Mesenchymal stem cell (in vitro differentiated cells and primary cell): ENCODE data around the gene UBR1.

Experiments
- DNase-seq: peaks from one replicate; pipeline ENCODE4 v3.0.0-alpha.2; 2013
- H2AFZ ChIP-seq: one replicate; pipeline ENCODE4 v1.6.1; 2013; ENCODE audit warnings: low read depth, mild to moderate bottlenecking, control low read depth, inconsistent platforms, low read length, moderate library complexity
- H2AK5ac ChIP-seq: 2 replicates; pipeline ENCODE4 v1.6.1; 2013; ENCODE audit warnings: low read length, moderate library complexity, mild to moderate bottlenecking, inconsistent platforms; ENCODE audit not compliant: severe bottlenecking
- H2BK120ac ChIP-seq: one replicate; pipeline ENCODE4 v1.6.1; 2013; ENCODE audit warnings: low read depth, mild to moderate bottlenecking, inconsistent platforms, low read length, moderate library complexity
- H2BK12ac ChIP-seq, 2 experiments: one replicate each; pipeline ENCODE4 v1.6.1; 2013; ENCODE audit warnings: inconsistent platforms in 2 of 2, low read length in 2 of 2, mild to moderate bottlenecking in 2 of 2, moderate library complexity in 2 of 2, control low read depth in 1 of 2
- H2BK15ac ChIP-seq: one replicate; pipeline ENCODE4 v1.6.1; 2013; ENCODE audit warnings: mild to moderate bottlenecking, low read depth, inconsistent platforms; ENCODE audit not compliant: poor library complexity, severe bottlenecking
- H2BK5ac ChIP-seq: 2 replicates; pipeline ENCODE4 v1.6.1; 2013; ENCODE audit warnings: low read depth, mild to moderate bottlenecking, low read length, control low read depth, inconsistent platforms; ENCODE audit not compliant: poor library complexity, severe bottlenecking
- H3K14ac ChIP-seq, 2 experiments: one replicate each; pipeline ENCODE4 v1.6.1; 2013; ENCODE audit warnings: inconsistent platforms in 2 of 2, low read length in 2 of 2, control low read depth in 1 of 2, mild to moderate bottlenecking in 1 of 2, moderate library complexity in 1 of 2
- H3K18ac ChIP-seq, 2 experiments: one replicate each; pipeline ENCODE4 v1.6.1; 2013; ENCODE audit warnings: inconsistent platforms in 2 of 2, low read length in 2 of 2, control low read depth in 1 of 2, low read depth in 1 of 2, mild to moderate bottlenecking in 1 of 2
- H3K23ac ChIP-seq, 2 experiments: one replicate each; pipeline ENCODE4 v1.6.1; 2013; ENCODE audit warnings: inconsistent platforms in 2 of 2, low read length in 2 of 2, mild to moderate bottlenecking in 2 of 2, moderate library complexity in 2 of 2, control low read depth in 1 of 2
- H3K27ac ChIP-seq: 2 replicates; pipeline ENCODE4 v1.5.1; 2013; ENCODE audit warnings: mild to moderate bottlenecking, moderate library complexity, low read length, control low read depth, inconsistent platforms; ENCODE audit not compliant: poor library complexity, severe bottlenecking
- H3K27me3 ChIP-seq, 2 experiments: 2 replicates each; pipeline versions ENCODE4 v1.6.1 to v1.7.0; 2013; ENCODE audit warnings: low read length in 2 of 2, mild to moderate bottlenecking in 2 of 2, moderate library complexity in 2 of 2, control low read depth in 1 of 2, inconsistent platforms in 1 of 2; ENCODE audit not compliant: control insufficient read depth in 1 of 2, insufficient read depth in 1 of 2
- H3K36me3 ChIP-seq, 2 experiments: 2 replicates each; pipeline versions ENCODE4 v1.6.1 to v1.7.0; 2013; ENCODE audit warnings: low read length in 2 of 2, control low read depth in 1 of 2, inconsistent platforms in 1 of 2, low read depth in 1 of 2, mild to moderate bottlenecking in 1 of 2; ENCODE audit not compliant: insufficient read depth in 2 of 2, control insufficient read depth in 1 of 2
- H3K4ac ChIP-seq, 2 experiments: one replicate each; pipeline ENCODE4 v1.6.1; 2013; ENCODE audit warnings: inconsistent platforms in 2 of 2, low read length in 2 of 2, mild to moderate bottlenecking in 2 of 2, moderate library complexity in 2 of 2, control low read depth in 1 of 2, low read depth in 1 of 2
- H3K4me1 ChIP-seq: 2 replicates; pipeline ENCODE4 v1.6.1; 2013; ENCODE audit warnings: low read depth, low read length, control low read depth; ENCODE audit not compliant: control insufficient read depth, insufficient read depth
- H3K4me2 ChIP-seq: 2 replicates; pipeline ENCODE4 v1.6.1; 2013; ENCODE audit warnings: low read length, mild to moderate bottlenecking, inconsistent platforms; ENCODE audit not compliant: poor library complexity, severe bottlenecking
- H3K4me3 ChIP-seq, 2 experiments: 2 replicates each; pipeline versions ENCODE4 v1.5.1 to v1.7.0; 2013; ENCODE audit warnings: low read length in 2 of 2, mild to moderate bottlenecking in 2 of 2, control low read depth in 1 of 2, low read depth in 1 of 2; ENCODE audit not compliant: insufficient read depth in 1 of 2
- H3K79me1 ChIP-seq: replicated peaks from 2 replicates; pipeline ENCODE4 v1.6.1; 2013; ENCODE audit warnings: mild to moderate bottlenecking, control low read depth, low read length, inconsistent platforms; ENCODE audit not compliant: poor library complexity, severe bottlenecking
- H3K9ac ChIP-seq: 2 replicates; pipeline ENCODE4 v1.7.0; 2013; ENCODE audit warnings: mild to moderate bottlenecking, low read length, moderate library complexity
- H3K9me3 ChIP-seq: 2 replicates; pipeline ENCODE4 v1.7.0; 2013; ENCODE audit warnings: mild to moderate bottlenecking, low read length; ENCODE audit not compliant: control insufficient read depth
- H4K8ac ChIP-seq: one replicate; pipeline ENCODE4 v1.6.1; 2013; ENCODE audit warnings: inconsistent platforms, mild to moderate bottlenecking, low read length, moderate library complexity
- H4K91ac ChIP-seq: one replicate; pipeline ENCODE4 v1.6.1; 2013; ENCODE audit warnings: mild to moderate bottlenecking, low read length, inconsistent platforms
- WGBS: methylation state at CpG from one replicate; pipeline ENCODE4 v1.1.7; 2013; ENCODE audit warnings: mixed read lengths; 5-methylcytosine and 5-hydroxymethylcytosine counted together

UBR1 gene

DNA sequence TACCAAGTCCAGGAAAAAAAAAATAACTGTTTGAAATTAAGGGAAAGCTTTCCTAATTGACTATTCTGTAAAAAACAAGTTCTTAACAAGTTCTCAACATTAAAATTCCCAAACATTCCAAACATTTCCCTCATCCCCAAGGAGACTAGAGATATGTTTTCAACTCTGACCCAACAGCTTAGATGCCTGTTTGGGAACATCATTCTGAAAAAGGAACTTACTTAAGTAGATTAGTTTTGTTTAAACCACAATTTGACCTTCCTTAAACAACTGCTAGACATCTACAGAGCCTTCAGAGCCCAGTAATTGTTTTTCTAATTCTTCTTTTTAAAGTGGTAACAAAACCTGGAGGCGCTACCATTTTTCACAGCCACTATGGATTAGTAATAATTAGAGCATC is 12.8 kb downstream of the UBR1 start:
- Histone ChIP-seq H3K27ac (no peak overlapping the region), H3K23ac (no peak overlapping the region), H2BK15ac (no peak overlapping the region), H3K9ac (peak overlapping the region; percentile 59), H3K4me1 (peaks cover 7% of the 10 kb centered on the region), H2BK5ac (no peak overlapping the region), H3K79me1 (peaks cover 5% of the 10 kb centered on the region), H3K4ac (no peak overlapping the region), H2BK120ac (no peak overlapping the region), H3K14ac (no peak overlapping the region), H3K27me3 (no peaks in the 10 kb centered on the region), H2AK5ac (no peak overlapping the region), H4K91ac (no peak overlapping the region), H4K8ac (no peak overlapping the region), H3K4me2 (no peak overlapping the region), H2BK12ac (no peak overlapping the region), H3K4me3 (no peak overlapping the region), H3K36me3 (peaks cover 0 to 19% of the 10 kb centered on the region in 2 experiments), H2AFZ (no peak overlapping the region), H3K18ac (no peak overlapping the region), H3K9me3 (no peaks in the 10 kb centered on the region)
- DNase-seq = peak; percentile 90
- no CpG with 5 or more reads among the region's 1 CpG for WGBS

- 100% methylated on average over 2 of the region's 4 CpGs for WGBS
- no peak overlapping the region for H3K27ac ChIP-seq
- no peak overlapping the region for H2BK120ac ChIP-seq
- H3K14ac ChIP-seq = no peak overlapping the region
- no peak overlapping the region for H3K4me2 ChIP-seq
- H2AK5ac ChIP-seq = no peak overlapping the region
- H3K9ac ChIP-seq = no peak overlapping the region
- no peak overlapping the region for H2BK12ac ChIP-seq
- no peak overlapping the region for H2AFZ ChIP-seq
- peaks cover 7% of the 10 kb centered on the region for H3K4me1 ChIP-seq
- peak; percentile 11 for DNase-seq
- H3K23ac ChIP-seq = no peak overlapping the region
- no peak overlapping the region for H3K4me3 ChIP-seq
- H3K79me1 ChIP-seq = peaks cover 2% of the 10 kb centered on the region
- H3K9me3 ChIP-seq = no peaks in the 10 kb centered on the region
- no peak overlapping the region for H4K91ac ChIP-seq
- no peak overlapping the region for H3K4ac ChIP-seq
- peaks cover 0 to 11% of the 10 kb centered on the region in 2 experiments for H3K36me3 ChIP-seq
- no peak overlapping the region for H4K8ac ChIP-seq
- no peaks in the 10 kb centered on the region for H3K27me3 ChIP-seq
- no peak overlapping the region for H2BK5ac ChIP-seq
- no peak overlapping the region for H3K18ac ChIP-seq
- peak overlapping the region; percentile 67 for H2BK15ac ChIP-seq
These were observed 14.0 kb downstream of the UBR1 start for GRCh38 chr15:43091859-43092258.

DNA sequence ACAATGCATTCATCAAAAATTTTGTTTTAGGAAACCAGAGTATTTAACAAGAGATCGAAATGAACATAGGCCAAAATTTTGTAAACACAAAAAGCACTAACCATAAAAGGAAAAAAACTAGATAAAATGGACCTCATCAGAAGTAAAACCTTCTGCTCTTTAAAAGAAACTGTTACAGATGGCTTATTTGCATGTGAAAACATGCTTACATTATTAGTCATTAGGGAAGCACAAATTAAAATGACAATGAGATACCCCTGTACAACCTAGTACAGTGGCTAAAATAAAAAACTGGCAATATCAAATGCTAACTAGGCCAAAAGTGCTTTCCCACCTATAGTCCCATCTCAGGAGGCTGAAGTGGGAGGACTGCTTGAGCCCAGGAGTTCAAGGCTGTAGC is 19.3 kb downstream of the UBR1 start:
- no peaks in the 10 kb centered on the region for H3K4me1 ChIP-seq
- H3K4ac ChIP-seq = no peak overlapping the region
- H3K4me3 ChIP-seq = no peak overlapping the region
- no peak overlapping the region for H2BK120ac ChIP-seq
- H2BK12ac ChIP-seq = no peak overlapping the region
- DNase-seq = no peak
- H3K23ac ChIP-seq = no peak overlapping the region
- H3K27me3 ChIP-seq = no peaks in the 10 kb centered on the region
- H3K27ac ChIP-seq = no peak overlapping the region
- peaks cover 6 to 38% of the 10 kb centered on the region in 2 experiments for H3K36me3 ChIP-seq
- H3K4me2 ChIP-seq = no peak overlapping the region
- H2AK5ac ChIP-seq = no peak overlapping the region
- peaks cover 6% of the 10 kb centered on the region for H3K79me1 ChIP-seq
- H2BK15ac ChIP-seq = no peak overlapping the region
- no peak overlapping the region for H3K18ac ChIP-seq
- WGBS = no CpG with 5 or more reads among the region's 1 CpG
- no peak overlapping the region for H2BK5ac ChIP-seq
- H4K8ac ChIP-seq = no peak overlapping the region
- H3K9me3 ChIP-seq = no peaks in the 10 kb centered on the region
- no peak overlapping the region for H3K9ac ChIP-seq
- H3K14ac ChIP-seq = no peak overlapping the region
- H2AFZ ChIP-seq = no peak overlapping the region
- H4K91ac ChIP-seq = no peak overlapping the region

GRCh38 chr15:43085921-43086320 is 19.9 kb downstream of the UBR1 start:
- DNase-seq = no peak
- Histone ChIP-seq H3K4me2 (no peak overlapping the region), H2BK15ac (no peak overlapping the region), H4K91ac (no peak overlapping the region), H3K4me1 (no peaks in the 10 kb centered on the region), H3K4ac (no peak overlapping the region), H2BK12ac (no peak overlapping the region), H3K9ac (no peak overlapping the region), H3K4me3 (no peak overlapping the region), H3K23ac (no peak overlapping the region), H2BK120ac (no peak overlapping the region), H3K27me3 (no peaks in the 10 kb centered on the region), H3K18ac (no peak overlapping the region), H2AK5ac (no peak overlapping the region), H3K36me3 (peaks cover 9 to 39% of the 10 kb centered on the region in 2 experiments), H3K27ac (no peak overlapping the region), H2AFZ (no peak overlapping the region), H3K14ac (no peak overlapping the region), H4K8ac (no peak overlapping the region), H3K9me3 (no peaks in the 10 kb centered on the region), H3K79me1 (peaks cover 6% of the 10 kb centered on the region), H2BK5ac (no peak overlapping the region)
